Upper lobe of left lung (tissue), 4 donors: ENCODE results near the gene CCR4.

Source experiments
- CTCF ChIP-seq, 6 experiments: fragments of 450-650 bp in 4 of 6; fragments of 200-600 bp in 2 of 6; sonication (generic) in 2 of 6; IDR thresholded peaks; one replicate each; pipeline ENCODE4 v1.5.1; 2016 to 2019; ENCODE audit warnings: antibody characterized with exemption in 6 of 6
- EP300 ChIP-seq, 4 donors: sonication (generic); formaldehyde crosslinking; IDR thresholded peaks; one replicate each; pipeline ENCODE4 v1.5.1; 2017; ENCODE audit warnings: antibody characterized with exemption in 4 of 4, control low read depth in 2 of 4
- POLR2A ChIP-seq, 4 donors: fragments of 450-650 bp; IDR thresholded peaks; one replicate each; pipeline ENCODE4 v1.5.1; 2016 to 2017; ENCODE audit warnings: antibody characterized with exemption in 4 of 4, mild to moderate bottlenecking in 2 of 4
- POLR2AphosphoS5 ChIP-seq, 2 donors: sonication (generic); formaldehyde crosslinking; IDR thresholded peaks; one replicate each; pipeline ENCODE4 v1.5.1; 2017; ENCODE audit warnings: antibody characterized with exemption in 2 of 2

GRCh38 chr3:32913790-32914446, 37.5 kb upstream of the CCR4 start:
- TF ChIP-seq CTCF (IDR thresholded peaks at IDR 0.05) (no peak), POLR2A (IDR thresholded peaks at IDR 0.05) (no peak), POLR2AphosphoS5 (IDR thresholded peaks at IDR 0.05) (peak in 1 of 2 donors; percentile 24), EP300 (IDR thresholded peaks at IDR 0.05) (peak in 1 of 4 donors; percentile 52)
